Testis (tissue), 2 donors: ENCODE data around the gene EDC4.

Experiments used
- CTCF ChIP-seq, 3 experiments: fragments of 450-650 bp in 2 of 3; fragments of 200-600 bp in 1 of 3; sonication (generic) in 1 of 3; IDR thresholded peaks; one replicate each; pipeline ENCODE4 v1.5.1; 2016 to 2019; ENCODE audit warnings: antibody characterized with exemption in 3 of 3, mild to moderate bottlenecking in 2 of 3, moderate library complexity in 1 of 3
- POLR2A ChIP-seq: fragments of 450-650 bp; IDR thresholded peaks from one replicate; pipeline ENCODE4 v1.6.1; 2017; ENCODE audit warnings: antibody characterized with exemption, mild to moderate bottlenecking, moderate library complexity

- TF ChIP-seq CTCF (IDR thresholded peaks at IDR 0.05) (no peak), POLR2A (no peak)
Measured at GRCh38 chr16:67901734-67902133, 28.9 kb downstream of the EDC4 start.
